Daoy (cell line): ENCODE measurements around the gene CHCHD10. TPM values are rescaled to one million over a fixed set of nuclear protein-coding genes. Genes with fewer than 3 reads are reported as not detected.
A peak's percentile ranks its signal among the peaks of the same experiment; 100 is the strongest.

Source experiments
- DNase-seq: peaks from one replicate; pipeline ENCODE4 v3.0.0-alpha.2; 2015; ENCODE audit warnings: low read depth
- total RNA-seq: library from RNA; depleted of rRNA; stranded (reverse); fragments of >200 nt; shearing (Covaris generic); gene quantifications from 2 replicates; pipeline ENCODE4 v1.2.3, GENCODE V29; 2014

The CHCHD10 gene
- total RNA-seq, 1 experiment from 2014 or later = 3.5 TPM

DNA sequence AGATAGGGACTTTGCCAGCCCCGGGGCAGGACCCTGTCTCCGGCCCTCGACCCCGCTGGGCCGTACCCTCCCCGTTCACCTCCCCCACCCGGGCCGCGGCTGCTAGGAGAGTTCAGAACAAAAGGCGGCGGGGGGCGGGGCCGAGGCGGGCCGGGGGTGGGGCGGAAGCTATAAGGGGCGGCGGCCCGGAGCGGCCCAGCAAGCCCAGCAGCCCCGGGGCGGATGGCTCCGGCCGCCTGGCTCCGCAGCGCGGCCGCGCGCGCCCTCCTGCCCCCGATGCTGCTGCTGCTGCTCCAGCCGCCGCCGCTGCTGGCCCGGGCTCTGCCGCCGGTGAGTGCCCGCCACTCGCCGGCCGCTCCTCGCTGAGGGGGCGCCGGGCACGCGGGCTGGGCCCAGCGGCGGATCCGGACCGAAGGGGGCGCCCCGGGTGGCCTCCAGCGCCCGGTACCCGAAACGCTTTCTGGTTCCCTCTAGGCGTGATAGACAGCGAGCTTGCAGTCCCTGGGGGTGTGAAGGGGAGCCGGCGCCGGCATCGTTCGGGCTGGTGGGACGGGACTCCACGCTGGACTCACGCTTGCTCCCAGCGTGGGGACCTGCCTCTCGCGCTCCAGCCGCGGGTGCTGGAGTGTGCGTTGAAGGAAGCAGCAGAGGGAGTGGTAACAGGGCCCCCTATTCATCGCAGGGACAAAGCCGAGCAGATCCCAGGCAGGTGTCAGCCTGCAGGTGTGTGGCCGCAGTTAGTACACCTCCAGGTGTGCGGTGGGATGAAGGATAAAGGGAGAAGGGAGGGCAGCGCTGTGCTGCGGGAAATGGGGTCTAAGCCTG is 5.1 kb upstream of the CHCHD10 start, which contains the start of gene MMP11:
Gene MMP11 (plus strand): TSS at position 201 of the 825 bp plus-strand sequence. CDS start 22 bp downstream, at position 223.
- peak; percentile 48 for DNase-seq

DNA sequence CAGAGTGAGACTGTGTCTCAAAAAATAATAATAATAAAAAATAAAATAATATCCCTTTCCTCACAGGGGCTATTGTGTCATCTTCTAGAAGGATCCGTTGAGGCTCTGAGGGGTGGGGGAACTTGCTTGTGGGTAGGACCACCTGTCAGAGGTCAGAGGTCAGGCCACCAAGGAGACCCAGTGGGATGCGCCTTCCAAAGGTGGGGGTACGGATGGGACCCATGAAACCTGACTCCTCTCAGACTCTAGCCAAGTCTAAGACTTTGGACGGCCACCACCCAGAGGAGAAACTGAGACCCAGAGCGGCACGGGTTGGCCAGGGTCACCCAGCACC is 4.5 kb upstream of the CHCHD10 start:
- no peak for DNase-seq

DNA sequence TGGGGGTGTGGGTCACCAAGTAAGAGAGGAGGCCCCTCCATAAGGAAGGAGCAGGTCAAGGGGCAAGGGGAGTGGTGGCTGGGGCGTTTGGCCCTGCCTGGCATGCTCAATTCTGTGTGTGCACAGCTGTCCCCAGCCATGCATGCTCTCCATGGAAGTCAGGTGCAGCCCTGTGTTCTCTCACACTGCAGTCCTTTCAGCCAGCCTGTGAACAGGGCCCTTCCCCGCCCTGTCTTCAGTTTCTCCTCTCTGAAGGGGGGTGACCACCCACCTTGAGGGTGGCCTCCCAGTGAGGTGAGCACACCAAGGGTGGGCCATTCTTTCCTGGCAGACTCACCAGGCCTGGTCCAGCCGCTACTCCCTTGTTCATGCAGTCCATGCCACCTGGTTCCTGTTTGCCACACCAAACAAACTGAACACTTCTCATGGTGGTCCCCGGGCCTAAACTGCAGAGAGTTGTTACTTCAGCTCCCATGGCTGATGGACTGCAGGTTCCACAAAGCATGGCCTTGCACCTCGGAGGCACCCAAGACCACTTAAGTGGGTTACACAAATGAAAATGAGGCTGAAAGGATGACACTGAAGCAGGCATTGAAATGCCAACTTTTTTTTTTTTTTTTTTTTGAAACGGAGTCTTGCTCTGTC is 1.7 kb upstream of the CHCHD10 start:
- no peak for DNase-seq

DNA sequence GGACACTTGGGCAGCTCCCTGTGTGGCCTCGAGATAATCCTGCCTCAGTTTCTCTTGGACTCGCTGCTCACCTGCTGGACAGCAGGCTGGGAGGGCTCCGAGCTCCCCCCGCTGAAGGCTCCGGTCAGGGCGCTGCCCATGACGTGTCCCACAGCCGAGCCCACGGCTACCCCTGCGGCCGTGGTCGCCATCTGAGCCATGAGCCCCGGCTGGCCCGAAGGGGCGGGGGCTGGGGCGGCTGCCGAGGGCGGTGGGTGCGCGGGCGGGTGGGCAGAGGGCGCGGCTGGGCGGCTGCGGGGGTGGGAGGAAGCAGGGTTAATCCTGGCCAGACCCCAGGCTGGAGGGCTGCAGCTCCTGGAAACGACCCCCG is 484 bp downstream of the CHCHD10 start:
- no peak for DNase-seq

DNA sequence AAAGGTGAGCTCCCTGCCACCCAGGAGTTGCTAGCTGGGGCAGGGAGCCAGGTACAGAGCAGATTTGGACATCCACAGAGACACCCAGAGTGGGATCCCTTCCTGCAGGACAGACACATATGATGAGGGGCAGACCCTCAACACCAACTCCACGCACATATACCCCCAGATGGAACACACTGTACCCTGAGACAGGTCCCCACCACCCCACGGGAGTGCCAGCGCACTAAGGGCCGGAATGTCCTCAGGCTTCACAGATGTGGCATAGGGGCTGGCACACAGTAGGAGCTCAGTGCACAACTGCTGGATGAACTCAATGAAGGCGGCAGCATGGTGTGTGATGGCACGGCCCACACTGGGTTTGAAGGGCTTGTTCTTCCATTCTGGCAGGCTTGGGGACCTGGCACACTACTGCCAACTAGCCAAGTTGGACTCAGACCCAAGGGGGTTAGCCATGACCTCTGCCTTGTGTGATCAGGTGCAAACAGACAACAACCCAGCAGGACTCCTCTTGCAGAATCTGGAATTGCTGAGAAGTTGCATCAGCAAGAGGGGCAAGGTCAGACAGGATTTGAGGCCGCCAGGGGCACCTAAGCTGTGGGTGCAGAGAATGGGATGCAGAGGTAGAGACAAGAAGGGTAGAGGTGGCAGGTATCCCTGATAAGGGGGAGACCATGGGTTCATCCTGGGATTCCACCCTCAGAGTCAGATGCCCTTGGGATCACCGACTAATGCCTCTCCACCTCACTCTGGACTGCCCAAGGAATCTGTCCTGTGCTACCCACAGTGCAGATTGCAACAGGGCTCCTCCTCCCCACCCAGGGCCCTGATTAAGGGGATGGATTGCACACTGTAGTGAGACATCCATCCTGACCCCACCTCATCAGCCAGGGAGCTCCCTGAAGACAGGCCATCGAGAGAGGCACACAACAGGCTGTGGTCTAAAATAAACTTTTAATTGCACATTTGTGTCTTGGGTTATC is 2.6 kb downstream of the CHCHD10 start:
- no peak for DNase-seq

DNA sequence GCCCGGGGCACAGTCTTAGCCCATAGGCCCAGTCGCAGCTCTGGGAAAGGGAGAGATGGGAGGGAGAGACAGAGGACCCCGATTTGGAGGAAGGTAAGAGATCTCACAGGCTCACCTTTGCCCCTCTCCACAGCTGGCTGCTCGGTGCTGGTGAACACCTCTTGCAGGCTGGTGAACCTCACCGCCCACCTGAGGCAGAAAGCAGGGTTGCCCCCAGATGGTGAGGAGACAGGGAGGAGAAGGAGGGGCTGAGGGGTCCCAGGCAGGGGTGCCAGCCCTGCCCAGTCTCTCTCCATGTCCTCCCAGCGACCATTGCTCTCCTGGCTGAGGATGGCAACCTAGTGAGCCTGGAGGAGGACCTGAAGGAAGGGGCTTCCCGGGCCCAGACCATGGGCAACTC is 3.8 kb downstream of the CHCHD10 start:
- DNase-seq = no peak

DNA sequence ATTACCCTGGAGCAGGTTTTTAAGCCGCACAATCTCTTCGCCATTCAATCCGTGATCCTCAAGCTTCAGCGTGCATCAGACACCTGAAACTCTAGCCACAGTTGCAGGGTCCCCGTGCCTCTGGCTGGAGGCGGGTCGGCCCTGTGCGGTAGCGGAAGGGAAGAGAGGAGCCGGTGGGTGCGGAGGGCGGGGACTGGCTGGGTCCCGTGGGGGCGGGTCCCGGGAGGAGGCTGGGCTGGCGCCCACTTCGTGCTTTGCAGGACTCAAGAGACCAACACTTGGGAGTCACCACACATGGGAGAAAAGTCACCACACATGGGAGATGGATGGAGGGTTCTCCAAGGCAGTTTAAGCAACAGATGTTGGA is 4.2 kb downstream of the CHCHD10 start:
- no peak for DNase-seq

DNA sequence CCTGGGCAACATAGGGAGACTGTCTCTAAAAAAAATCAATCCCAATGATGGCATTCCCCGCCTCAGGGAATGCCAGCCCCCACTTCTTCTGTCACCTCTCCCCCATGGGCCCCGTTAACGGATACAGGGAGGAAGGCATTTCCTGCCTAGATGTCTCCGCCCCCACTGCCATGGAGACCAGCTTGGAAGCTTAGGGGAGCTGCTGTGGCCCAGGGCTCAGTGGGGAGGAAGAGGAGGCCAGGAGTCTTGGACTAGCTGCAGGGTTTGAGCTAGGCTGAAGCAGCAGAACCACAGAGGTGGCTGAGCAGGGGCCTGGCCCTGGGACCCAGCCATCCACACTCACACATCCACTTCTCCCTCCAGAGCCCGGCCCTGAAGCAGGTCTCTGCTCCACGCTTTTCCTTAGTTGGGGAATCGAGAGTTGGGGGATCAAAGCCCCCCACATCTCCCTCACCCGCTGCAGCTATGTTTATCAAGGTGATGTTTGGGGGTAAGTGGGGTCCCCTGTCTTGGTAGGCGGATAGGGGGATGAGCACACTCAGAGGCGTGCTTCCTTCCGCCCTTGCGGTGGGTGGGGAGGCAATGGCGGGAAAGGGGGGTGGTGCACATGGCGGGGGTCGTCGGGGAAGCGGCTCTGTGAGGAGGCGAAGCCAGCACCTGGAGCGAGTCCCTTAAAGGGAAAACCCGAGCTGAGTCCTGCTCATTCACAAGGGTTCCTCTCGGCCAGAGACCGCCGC is 4.8 kb downstream of the CHCHD10 start, which contains the start of gene C22orf15:
Gene C22orf15 (plus strand): TSS at position 149 of the 737 bp plus-strand sequence. CDS start 317 bp downstream, at position 466.
- DNase-seq = peak; percentile 67

DNA sequence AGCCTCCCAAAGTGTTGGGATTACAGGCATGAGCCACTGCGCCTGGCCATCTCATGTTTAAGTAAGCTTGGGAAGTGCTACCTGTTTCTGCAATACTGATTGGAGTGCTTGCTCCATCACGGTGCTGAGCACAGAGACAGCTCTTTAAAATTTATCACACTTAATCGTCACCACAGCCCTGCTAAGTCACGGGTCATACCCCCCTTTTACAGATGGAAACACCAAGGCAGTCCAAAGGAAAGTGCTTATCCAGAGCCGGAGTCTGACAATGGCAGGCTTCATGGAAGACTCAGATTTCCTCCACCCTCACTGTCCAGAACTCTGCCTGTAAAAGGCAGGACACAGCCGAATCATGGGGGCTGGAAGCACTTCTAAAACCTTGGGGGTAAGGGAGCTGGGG is 7.7 kb downstream of the CHCHD10 start:
- no peak for DNase-seq

DNA sequence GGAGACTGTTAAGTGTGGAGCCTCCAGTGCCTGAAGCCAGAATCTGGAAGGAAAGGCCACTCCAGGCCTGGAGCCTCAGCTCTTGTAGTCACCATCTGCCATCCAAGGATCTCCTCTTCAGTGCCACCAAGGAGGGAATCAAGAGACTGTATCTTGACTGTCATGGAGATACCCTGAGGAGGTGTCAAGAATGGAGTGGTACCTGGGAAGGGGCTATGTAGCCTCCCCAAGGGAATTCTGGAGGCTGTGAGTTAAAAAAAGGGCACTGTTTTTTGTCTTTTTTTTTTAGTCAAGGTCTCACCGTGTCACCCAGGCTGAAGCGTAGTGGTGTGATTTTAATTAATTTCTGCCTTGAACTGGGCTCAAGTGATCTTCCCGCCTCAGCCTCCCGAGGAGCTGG is 8.2 kb downstream of the CHCHD10 start:
- no peak for DNase-seq

DNA sequence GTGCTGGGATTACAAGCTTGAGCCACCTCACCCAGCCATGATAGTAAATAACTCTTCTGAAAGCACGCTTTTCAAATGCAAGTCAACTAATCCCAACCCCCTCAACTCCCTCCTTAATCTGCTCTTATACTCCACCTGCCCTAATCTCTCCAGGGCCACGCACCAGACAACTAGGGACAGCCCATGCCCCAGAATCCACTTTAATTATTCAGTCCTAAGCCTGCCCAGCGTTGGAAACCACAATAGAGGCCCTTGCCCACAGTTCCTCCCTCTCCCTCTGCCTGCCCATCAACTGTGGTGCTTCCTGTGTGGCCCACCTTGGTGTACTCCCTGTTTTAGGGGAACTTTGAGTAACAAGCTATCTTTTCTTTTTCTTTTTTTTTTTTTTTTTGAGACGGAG is 10.9 kb downstream of the CHCHD10 start:
- DNase-seq = no peak

DNA sequence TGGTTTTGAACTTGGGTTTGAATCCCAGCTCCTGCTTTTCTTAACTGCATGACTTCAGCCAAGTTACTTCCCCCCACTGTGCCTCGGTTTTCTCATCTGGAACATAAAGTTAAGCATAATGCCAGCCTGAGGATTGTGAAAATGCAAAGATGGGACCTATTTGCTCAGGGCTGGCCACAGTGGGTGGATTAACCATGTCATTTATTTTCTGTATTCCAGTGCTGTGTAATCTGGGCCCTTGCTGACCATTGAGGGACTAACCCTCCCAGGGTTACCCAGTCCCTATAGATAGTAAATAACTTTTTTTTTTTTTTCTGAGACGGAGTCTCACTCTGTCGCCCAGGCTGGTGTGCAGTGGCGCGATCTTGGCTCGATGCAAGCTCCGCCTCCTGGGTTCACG is 12.1 kb downstream of the CHCHD10 start:
- no peak for DNase-seq

DNA sequence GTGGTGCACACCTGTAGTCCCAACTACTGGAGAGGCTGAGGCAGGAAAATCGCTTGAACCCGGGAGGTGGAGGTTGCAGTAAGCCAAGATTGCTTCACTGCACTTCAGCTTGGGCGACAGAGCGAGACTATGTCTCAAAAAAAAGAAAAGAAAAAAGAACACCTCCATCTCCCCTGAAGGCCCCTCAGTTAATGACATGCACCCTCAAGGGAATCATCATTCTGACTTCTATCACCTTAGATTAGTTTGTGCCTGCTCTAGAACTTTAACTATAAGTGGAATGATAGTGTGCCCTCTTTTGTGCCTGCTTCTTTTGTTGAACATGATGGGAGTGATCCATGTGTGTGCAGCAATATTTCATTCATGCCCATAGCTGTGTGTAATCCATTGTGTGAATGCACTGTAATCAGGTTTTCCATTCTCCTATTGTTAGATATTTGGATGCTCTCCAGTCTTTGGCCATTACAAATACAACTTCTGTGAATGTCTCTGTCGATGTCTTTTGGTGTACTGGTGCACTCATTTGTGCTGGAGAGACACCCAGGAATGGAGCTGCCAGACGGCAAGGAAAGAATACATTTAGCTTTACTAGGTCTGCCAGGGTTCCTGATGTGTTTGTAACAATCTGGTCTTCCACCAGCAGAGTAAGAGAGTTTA is 12.7 kb downstream of the CHCHD10 start:
- no peak for DNase-seq

DNA sequence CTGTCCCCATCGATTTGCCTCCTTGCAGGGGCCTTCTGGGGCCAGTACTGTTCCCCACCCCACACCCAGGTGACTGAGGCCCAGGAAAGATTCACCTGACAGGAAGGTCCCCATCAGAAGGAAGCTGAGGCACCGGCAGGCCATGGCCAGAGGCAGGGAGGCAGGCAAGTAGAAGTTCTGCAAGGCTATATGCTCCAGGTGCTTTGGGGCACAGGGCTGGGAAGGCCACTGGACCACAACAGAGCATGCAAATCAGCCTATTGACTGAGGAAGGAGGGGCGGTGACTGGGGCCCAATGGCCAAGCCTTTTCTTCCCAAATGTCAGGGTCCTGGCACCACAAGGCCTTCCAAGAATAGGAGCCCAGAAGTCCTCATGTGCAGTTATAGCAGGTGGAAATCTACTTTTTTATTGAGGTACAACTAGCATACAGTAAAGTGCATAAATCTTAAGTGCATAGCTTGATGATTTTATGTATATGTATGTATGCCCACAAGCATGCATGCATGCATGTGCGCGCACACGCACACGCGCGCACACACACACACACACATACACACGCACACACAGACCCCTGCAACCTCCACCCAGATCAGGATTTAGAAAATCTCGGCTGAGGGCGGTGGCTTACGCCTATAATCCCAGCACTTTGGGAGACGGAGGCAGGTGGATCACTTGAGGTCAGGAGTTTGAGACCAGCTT is 13.4 kb downstream of the CHCHD10 start, which contains the start of gene VPREB3:
Gene VPREB3 (minus strand): TSS at position 206 of the 700 bp plus-strand sequence. CDS start 62 bp downstream, at position 144.
- no peak for DNase-seq

DNA sequence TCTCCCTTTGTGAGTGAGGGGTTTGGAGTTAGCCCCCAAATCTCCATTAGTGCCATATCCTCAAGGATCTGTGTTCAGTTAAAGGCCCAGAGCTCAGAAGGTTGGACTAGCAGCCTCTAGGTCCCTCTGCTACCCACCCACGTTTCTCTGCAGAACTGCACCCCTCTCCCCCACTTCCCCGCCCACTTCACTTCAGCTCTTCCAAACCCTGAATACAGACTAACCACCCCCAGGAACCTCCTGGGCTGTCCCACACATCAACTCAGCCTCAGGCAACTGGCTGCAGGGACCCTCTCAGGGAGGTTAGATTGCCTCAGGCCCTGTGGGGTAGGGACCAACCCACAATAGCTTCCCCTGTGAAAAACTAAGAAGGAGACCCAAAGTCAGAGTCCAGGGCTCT is 14.4 kb downstream of the CHCHD10 start:
- no peak for DNase-seq

DNA sequence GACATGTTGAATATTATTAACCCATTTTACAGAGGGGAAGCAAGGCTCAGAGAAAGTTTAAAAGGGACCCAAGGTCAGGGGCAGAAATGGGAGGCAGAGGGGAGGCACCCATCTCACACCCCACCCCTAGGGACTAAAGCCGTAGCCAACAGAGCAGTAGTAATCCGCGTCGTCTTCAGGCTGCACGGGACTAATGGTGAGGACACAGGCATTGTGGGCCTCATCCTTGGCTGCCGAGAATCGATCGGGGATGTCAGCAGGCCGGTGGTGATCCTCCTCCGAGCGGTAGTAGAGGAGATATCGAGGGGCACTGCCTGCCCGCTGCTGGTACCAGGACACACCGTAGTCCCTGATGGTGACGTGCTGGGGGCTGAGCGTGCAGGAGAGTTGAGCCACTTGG is 15.0 kb downstream of the CHCHD10 start:
- no peak for DNase-seq

DNA sequence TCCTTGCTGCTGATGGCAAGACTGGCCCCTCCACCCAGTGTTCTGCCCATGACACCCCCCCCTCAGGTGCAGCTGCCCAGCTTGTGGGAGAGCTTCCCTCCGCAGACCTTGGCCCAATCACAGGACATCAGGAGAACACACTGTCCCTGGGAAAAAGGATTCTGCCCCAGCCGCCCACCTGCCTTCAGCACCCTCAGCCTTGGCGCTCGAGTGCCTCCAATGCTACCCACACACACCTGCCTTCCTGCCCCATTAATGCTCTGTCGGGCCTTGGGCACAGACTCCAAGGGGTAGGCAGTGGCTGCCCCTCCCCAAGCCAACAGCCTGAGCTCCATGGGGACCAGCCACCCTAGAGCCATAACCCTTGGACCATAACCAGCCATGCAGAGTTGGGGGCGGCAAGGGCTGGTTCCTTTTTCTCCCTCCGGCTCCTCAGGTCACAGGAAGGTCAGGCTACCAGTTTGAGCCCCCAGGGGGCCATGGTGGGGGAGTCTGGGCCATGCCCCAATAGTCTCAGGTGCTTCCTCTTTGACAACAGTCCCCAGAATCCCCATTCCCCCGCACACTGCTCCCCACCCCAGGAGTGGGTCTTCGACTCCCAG is 15.6 kb downstream of the CHCHD10 start:
- no peak for DNase-seq

DNA sequence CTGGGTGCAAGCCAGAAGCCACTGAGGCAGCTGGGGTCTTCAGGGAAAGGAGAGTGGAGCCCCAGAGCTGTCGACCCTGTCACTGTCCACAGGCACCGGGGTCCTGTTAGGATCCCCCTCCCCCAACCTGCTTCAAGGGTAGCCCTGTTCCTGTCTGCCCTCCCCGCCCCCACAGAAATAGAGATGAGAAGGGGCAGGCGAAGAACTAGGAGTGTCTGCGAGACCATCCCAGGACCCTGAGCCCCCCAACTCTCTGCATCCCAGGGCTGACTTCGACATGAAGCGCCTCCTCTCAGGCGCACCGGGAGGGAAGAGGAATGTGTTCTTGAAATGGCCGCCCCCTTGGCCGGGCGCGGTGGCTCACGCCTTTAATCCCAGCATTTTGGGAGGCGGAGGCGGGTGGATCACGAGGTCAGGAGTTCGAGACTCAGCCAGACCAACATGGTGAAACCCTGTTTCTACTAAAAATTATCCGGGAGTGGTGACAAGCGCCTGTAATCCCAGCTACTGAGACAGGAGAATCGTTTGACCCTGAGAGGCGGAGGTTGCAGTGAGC is 16.3 kb downstream of the CHCHD10 start:
- no peak for DNase-seq

DNA sequence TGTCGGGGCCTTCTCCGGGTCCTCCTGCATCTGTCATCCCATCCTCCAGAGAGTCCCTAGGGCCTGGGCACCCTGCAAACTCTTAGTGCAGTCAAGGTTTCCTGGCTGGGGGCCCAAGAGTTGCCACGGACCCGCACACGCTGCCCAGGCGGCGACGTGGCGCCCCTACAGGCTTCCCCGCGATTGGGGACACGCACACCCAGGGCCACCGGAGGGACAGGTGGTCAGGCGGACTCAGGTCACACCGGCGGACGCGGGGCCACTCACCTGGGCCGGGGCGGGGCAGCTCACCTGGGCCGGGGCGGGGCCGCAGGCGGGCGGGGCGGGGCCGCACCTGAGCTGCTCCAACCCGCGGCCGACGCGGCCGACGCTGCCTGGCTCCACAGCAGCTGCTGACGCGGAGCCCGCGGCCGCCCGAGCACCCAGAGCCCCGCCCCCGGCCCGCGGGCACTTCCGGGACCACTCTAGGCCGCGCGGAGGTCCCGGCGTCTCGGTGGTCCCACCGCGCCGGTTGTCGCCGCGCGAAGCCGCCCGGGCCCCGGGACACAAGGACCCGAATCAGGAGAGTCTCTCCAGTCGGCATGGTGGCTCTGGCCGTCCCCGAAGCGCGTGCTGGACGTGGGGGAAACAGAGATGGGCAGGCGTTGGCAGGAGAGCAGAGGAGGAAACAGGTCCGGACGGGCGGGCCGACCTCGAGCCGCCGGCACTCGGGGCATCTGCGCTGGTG is 16.9 kb downstream of the CHCHD10 start, which contains the start of gene ZNF70:
Gene ZNF70 (minus strand): TSS at position 399 of the 727 bp plus-strand sequence. CDS start 5,972 bp downstream, outside the sequence.
- DNase-seq = peak; percentile 89
